GM21737 (cell line): ENCODE measurements around the gene FOXP4.

Source experiments
- ATAC-seq: cut with Tn5 transposase; IDR thresholded peaks from one replicate; pipeline ENCODE4 v1.9.1; 2021; ENCODE audit warnings: mild to moderate bottlenecking, moderate library complexity; ENCODE audit not compliant: unreplicated experiment

The FOXP4 gene, protein sequence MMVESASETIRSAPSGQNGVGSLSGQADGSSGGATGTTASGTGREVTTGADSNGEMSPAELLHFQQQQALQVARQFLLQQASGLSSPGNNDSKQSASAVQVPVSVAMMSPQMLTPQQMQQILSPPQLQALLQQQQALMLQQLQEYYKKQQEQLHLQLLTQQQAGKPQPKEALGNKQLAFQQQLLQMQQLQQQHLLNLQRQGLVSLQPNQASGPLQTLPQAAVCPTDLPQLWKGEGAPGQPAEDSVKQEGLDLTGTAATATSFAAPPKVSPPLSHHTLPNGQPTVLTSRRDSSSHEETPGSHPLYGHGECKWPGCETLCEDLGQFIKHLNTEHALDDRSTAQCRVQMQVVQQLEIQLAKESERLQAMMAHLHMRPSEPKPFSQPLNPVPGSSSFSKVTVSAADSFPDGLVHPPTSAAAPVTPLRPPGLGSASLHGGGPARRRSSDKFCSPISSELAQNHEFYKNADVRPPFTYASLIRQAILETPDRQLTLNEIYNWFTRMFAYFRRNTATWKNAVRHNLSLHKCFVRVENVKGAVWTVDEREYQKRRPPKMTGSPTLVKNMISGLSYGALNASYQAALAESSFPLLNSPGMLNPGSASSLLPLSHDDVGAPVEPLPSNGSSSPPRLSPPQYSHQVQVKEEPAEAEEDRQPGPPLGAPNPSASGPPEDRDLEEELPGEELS

GRCh38 chr6:41545703-41546474 is at the start of gene FOXP4:
Gene FOXP4 (plus strand): TSS chr6:41546381. CDS start chr6:41565761, 19,380 bp downstream.
- peak; percentile 65 for ATAC-seq

DNA sequence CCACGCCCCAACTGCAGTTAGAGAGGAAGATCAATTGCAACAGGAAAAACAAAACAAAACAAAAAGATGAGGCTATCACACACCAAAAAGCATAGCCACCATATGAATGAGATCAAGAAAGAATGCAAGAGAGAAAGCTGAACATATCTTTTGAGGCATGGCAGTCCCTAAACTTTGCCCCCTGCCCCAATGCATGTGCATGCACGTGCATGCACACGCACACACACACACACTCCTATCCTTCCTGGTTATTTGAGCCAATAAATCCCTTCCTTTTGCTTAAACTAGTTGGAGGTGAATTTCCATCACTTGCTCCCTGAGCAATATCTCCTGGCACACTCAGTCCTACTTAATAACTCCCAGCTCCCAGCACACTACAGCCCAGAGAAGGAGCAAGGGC is 48.6 kb upstream of the FOXP4 start:
- ATAC-seq = no peak

GRCh38 chr6:41497994-41498393 is 48.2 kb upstream of the FOXP4 start:
- no peak for ATAC-seq

GRCh38 chr6:41498968-41499599 is 47.1 kb upstream of the FOXP4 start:
- ATAC-seq = no peak

DNA sequence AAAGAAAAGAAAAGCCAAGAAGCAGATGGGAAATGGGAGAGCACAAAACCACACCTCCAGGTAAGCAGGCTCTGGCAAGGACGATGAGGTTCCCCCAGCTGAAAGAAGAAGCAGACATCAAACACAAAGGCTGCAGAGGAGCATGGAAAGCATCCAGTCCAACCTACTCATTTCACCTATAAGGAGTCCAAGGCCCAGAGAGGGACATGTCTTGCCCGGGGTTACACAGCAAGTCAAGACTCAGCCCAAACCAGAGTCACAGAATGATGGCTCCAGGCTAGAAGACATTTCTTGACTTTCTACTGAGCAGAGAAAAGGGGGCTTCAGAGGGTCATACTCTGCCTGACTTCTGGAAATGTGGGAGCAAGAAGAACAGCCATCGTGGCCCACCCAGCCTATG is 45.6 kb upstream of the FOXP4 start:
- ATAC-seq = no peak

DNA sequence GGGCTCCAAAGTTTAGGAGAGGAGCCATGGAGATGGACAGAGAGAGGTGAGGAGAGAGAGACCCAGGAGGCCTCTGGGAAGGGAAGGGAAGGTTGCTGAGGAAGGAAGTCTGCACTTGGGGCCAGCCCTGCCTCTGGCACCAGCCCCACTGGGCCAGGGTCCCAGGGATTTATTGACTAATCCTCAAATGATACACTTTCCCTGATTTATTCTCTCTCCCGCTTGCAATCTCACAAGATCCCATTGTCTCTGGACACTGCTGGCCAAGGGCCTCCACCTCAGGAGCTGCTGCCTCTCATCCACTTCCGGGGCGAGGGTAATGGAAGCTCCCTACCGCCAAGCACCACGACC is 43.6 kb upstream of the FOXP4 start:
- no peak for ATAC-seq

DNA sequence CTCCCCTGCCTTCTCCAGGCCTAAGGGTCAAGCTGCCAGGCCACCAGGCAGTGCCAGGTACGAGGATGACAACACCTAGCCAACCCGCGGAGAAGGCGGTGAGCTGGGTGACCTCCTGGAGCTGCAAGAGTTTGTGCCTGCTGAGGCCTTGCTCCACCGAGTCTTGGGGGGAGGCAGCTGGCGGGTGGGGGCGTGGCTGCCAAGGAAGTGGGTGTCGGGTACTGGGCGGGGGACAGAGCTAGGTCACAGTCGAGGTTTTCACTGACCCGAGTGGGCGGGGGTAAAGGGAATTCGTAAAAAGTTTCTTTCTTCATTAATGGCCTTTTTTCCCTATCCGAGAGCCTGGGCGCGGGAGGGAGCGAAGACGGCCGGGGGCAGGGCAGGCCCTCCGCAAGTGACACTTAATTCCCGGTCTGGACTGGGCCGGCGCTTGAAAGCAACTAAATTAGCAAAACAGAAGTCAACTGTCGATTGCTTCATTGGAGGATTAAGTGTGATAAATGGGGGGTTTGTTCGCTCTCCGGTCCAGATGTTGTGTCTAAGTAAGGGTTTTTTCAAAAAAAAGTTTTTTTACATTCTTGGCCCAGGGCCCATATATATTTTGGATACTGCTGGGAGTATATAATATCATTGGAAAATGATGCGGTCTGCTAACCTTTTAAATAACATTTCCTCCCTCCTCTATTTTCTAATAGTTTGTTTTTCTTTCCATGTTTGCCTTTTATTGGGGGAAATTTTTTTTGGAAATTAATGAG is 43.1 kb upstream of the FOXP4 start:
- no peak for ATAC-seq

- peak; percentile 48 for ATAC-seq
These were observed 42.2 kb upstream of the FOXP4 start for GRCh38 chr6:41503827-41504465.

DNA sequence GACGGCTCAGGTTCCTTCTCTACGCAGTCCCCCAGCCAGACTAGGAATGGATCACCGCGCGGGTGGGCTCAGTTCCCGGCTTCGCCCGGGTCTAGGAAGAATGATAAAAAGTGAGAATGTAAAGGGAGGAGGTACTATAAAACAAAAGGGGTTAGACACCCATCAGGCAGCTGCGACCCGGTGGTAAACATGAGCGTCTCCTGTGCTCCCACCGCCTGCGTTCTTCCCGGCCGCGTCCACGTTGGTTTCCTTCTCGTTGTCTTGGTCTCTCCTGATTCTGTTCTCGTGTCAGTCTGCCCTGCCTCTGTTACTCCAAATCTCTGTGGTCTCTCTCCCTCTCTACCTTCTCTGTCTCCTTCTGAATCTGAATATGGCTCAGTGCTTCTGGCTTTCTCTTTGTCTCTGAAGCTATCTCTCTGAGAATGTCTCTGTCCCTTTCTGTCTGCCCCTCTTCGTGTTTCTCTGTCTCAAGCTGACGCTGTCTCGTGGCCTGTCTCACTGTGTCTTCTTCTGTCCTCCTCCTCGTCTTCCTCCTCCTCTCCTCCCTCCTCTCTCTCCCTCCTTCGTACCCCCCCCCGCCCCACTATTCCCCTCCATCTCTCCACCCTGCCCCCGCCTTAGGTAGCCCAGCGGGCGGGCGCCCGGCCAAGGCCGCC is 41.6 kb upstream of the FOXP4 start:
- no peak for ATAC-seq

DNA sequence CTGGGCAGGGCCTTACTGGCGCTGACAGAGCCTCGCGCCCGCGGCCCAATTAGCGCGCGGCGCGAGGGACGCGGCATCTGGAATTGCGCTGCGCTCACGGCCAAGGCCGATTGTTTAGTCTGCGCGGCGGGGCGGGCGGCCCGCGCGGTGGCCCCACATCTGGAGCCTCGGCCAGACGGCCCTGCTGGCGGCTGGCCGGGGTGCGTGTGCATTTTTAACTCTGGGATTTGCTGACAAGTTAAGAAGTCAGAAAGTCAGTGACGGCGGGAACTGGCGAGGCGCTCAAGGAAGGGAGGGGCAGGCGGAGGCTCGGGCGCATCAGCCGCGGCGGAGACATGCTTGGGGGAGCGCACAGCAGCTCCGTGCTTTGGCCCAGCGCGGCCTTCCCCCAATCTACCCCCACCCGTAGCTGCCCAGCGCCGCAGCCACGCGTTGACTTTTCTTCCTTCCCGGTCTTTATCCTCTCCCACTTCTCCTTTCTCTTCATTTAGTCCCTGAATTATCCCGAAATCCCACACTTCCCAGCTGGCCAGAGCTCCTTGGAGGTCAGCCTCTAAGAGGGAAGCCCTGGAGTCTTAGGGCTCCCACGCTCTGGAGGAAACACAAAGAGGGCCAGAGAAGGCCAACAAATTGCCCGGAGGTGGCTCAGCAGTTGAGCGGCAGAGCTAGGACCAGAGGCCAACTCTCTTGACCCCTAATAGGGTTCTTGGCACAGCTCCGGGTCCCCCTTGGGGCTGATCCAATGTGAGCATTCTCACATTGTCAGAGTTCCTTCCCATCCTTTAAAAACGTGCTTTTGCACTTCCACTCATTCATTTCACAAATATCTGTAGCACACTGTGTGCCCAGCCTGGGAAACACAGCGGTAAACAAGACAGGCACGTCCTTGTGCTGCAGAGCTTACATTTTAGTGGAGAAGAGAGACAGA is 40.8 kb upstream of the FOXP4 start:
- peak; percentile 50 for ATAC-seq

GRCh38 chr6:41508479-41508878 is 37.7 kb upstream of the FOXP4 start:
- no peak for ATAC-seq

DNA sequence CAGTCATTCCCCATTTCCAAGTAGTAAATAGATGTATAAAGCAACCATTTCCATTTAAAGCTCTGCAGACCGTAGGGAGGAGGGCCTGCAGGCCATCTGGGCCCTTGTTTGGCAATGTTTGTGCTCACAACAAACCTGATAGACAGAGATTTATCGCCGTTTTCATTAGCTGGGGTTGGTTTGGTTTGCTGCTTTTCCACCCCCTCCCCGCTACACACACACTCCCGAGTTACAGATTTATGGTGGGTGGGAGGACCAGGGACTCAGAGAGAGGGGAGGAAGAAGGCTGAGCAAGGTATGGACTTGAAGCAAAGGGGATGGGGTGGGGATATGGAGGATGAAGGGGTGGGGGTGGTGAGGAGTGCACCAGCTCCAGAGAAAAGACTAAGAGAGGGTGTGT is 36.6 kb upstream of the FOXP4 start:
- ATAC-seq = no peak

GRCh38 chr6:41511443-41512060 is 34.6 kb upstream of the FOXP4 start:
- ATAC-seq = no peak

DNA sequence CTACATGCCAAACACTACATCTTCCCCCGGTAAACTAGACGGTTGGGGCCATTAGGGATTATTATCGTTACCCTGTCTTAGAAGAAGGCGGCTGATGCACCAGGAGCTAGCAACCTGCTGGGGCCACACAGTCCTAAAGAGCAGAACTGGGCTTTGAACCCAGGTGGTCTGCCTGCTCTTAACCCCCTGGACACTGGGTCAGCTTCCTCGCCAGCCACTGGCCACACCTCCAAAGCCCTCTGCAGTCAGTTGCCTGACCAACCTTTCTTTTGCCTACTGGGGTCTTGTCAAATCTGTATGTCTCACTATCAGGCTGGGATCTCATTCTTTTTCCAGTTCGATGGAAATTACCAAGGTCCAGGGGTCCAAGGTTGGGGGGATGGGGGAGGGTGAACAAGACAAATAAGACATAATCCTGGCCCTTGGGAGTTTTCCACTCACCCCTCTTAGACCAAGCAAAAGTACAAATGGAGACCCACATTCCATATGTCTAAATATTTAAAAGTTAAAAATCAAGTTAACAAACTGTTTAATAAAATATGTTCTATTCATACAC is 34.0 kb upstream of the FOXP4 start:
- no peak for ATAC-seq

DNA sequence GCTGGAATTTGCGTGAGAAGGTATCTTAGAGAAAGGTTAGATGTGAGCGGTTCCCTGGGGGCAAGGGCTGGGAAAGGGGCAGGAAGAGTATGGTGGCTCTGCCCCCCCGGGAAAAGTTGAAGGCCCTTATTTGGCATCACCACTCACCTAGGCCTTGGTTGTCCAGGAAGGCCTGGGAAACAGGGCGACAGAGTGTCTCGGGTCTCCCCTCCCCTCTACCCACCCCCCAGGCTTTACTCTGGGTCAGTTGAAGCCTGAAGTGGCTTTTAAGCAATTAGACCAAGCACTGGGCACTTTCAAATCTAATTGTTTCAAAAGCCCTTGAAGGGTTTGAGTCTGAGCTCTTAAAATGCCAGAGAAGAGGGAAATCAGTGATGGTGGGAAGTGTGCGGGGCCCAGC is 30.2 kb upstream of the FOXP4 start:
- ATAC-seq = no peak

GRCh38 chr6:41518118-41518517 is 28.1 kb upstream of the FOXP4 start:
- no peak for ATAC-seq

DNA sequence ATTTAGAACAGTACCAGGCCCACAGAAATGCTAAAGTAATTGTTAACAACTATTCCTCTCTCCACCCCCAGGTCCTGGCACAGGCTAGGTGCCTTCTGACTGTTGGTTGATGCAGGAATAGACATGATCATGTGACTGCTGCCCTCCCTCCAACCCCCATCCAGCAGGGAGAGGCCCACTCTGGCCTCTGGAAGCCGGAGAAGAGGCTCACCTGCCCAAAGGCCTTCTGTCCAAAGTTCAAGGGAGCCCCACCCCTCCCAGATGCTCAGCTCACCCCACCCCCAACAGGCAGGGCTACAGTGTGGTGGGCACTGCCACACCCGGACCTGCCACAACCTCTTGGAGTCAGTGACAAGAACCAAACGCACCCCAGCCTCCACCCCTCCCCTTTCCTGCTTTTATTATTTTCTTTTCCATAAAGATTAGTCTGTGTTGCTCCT is 26.9 kb upstream of the FOXP4 start:
- no peak for ATAC-seq
